Adrenal gland (tissue), 12 donors: Measurements from ENCODE around the gene TACR1. TPM values are rescaled to one million over a fixed set of nuclear protein-coding genes. Genes with fewer than 3 reads are reported as not detected.

ENCODE experiments used
- DNase-seq, 7 donors: peaks; one replicate each; pipeline ENCODE4 v3.0.0-alpha.2; 2019 to 2020
- H3K27ac ChIP-seq, 5 donors: fragments of 200-600 bp; sonication (generic) in 4 of 5; 1 replicate in 3 of 5; 2 replicates in 2 of 5; pipeline versions ENCODE4 v1.5.1 to v1.8.0; 2016 to 2020; ENCODE audit warnings: mild to moderate bottlenecking in 1 of 5
- H3K27me3 ChIP-seq: fragments of 200-600 bp; 2 replicates; pipeline ENCODE4 v1.8.0; 2021
- H3K36me3 ChIP-seq, 2 donors: fragments of 200-600 bp; replicated peaks in 1 of 2; 1 replicate in 1 of 2; 2 replicates in 1 of 2; pipeline versions ENCODE4 v1.5.1 to v1.8.0; 2018 to 2022
- H3K4me1 ChIP-seq, 2 donors: fragments of 200-600 bp; replicated peaks in 1 of 2; 1 replicate in 1 of 2; 2 replicates in 1 of 2; pipeline versions ENCODE4 v1.5.1 to v1.8.0; 2018 to 2021
- H3K4me3 ChIP-seq, 4 donors: fragments of 200-600 bp; sonication (generic) in 3 of 4; one replicate each; pipeline ENCODE4 v1.5.1; 2016 to 2018
- H3K9me3 ChIP-seq, 3 donors: fragments of 200-600 bp; sonication (generic) in 1 of 3; replicated peaks in 1 of 3; 1 replicate in 2 of 3; 2 replicates in 1 of 3; pipeline versions ENCODE4 v1.5.1 to v1.8.0; 2016 to 2021
- CTCF ChIP-seq, 6 experiments: fragments of 450-650 bp in 4 of 6; fragments of 200-600 bp in 2 of 6; sonication (generic) in 1 of 6; IDR thresholded peaks; 1 replicate in 5 of 6; 2 replicates in 1 of 6; pipeline versions ENCODE4 v1.5.1 to v1.8.0; 2016 to 2021; ENCODE audit warnings: antibody characterized with exemption in 6 of 6, mild to moderate bottlenecking in 2 of 6, moderate library complexity in 1 of 6
- POLR2A ChIP-seq, 2 donors: fragments of 450-650 bp; IDR thresholded peaks; one replicate each; pipeline ENCODE4 v1.6.1; 2017; ENCODE audit warnings: antibody characterized with exemption in 2 of 2, mild to moderate bottlenecking in 2 of 2, moderate library complexity in 1 of 2
- WGBS, 4 donors: extraction: QIAGEN DNeasy Blood & Tissue Kit in 2 of 4; methylation state at CpG; one replicate each; pipeline versions ENCODE4 v1.1.5 to v1.1.7; 2013 to 2017; 5-methylcytosine and 5-hydroxymethylcytosine counted together
- intact Hi-C, 2 donors: fragments of 100-400 bp; cut with DNase I; formaldehyde crosslinking; loops; one replicate each; pipeline versions ENCODE4 v1.14.1 to v1.15.0; 2022 to 2023
- polyA plus RNA-seq, 3 donors: library from polyadenylated mRNA; stranded (reverse); fragments of 200-250 nt in 2 of 3; fragments of 350-450 nt in 1 of 3; fragmentation: Illumina TruSeq in 1 of 3; extraction: RNeasy Lipid Tissue Mini Kit (QIAGEN cat#74804) in 1 of 3; gene quantifications; one replicate each; pipeline ENCODE4 v1.2.3, GENCODE V29; 2013 to 2014
- total RNA-seq, 9 donors: library from RNA; depleted of rRNA in 4 of 9; stranded (reverse); fragments of >200 nt in 4 of 9; fragments of 120-200 nt in 1 of 9; fragmentation: NEBNext Ultra II Directional in 1 of 9; extraction: Animal tissue kit (Norgen Biotek cat#: 25700) in 1 of 9; gene quantifications; one replicate each; pipeline versions ENCODE4 v1.1.0 to v1.2.4, GENCODE V29; 2013 to 2023
- donor health status: healthy with polysubstance abuse.
- donor health status: Bipolar disorder and iron deficiency.
- donor health status: DM: yes; HTN: yes; CAD: no.
- donor health status: DM: no; HTN: no; CAD: no.
- donor health status: DM: no; HTN: no; CAD: no.
- donor health status: DM: yes; HTN: yes; CAD: no.

The TACR1 gene
- total and polyA plus RNA-seq, 12 donors, result 0.15 to 1.9 (median 0.41) TPM; not detected in 1

- Histone ChIP-seq H3K9me3 (no peaks in the 10 kb centered on the region), H3K36me3 (no peaks in the 10 kb centered on the region), H3K4me3 (no peak overlapping the region), H3K27me3 (no peaks in the 10 kb centered on the region), H3K4me1 (no peaks in the 10 kb centered on the region), H3K27ac (no peak overlapping the region)
- no peak for DNase-seq
- TF ChIP-seq CTCF (IDR thresholded peaks at IDR 0.05), result peak in 1 of 6 experiments; percentile 11
- TF ChIP-seq POLR2A (IDR thresholded peaks at IDR 0.05), result no peak
- intact Hi-C loops, result no loop called here
- WGBS, 4 donors, result 84 to 91% (median 86%) methylated on average over 4 of the region's 4 CpGs
Observed at GRCh38 chr2:75241696-75242095, 42.4 kb upstream of the TACR1 start.

GRCh38 chr2:75238670-75239330 lies 39.5 kb upstream of the TACR1 start:
- Histone ChIP-seq H3K4me1 (no peaks in the 10 kb centered on the region), H3K36me3 (no peaks in the 10 kb centered on the region), H3K27me3 (no peaks in the 10 kb centered on the region), H3K27ac (no peak overlapping the region), H3K4me3 (peak overlapping the region in 1 of 4 donors; percentile 33), H3K9me3 (no peaks in the 10 kb centered on the region)
- TF ChIP-seq POLR2A (IDR thresholded peaks at IDR 0.05) (no peak), CTCF (IDR thresholded peaks at IDR 0.05) (no peak)
- intact Hi-C loops, result no loop called here
- 46 to 54% (median 52%) methylated on average over 6 of the region's 6 CpGs for WGBS, 4 donors
- no peak for DNase-seq

GRCh38 chr2:75237296-75237695 lies 38.0 kb upstream of the TACR1 start:
- Histone ChIP-seq H3K36me3 (no peaks in the 10 kb centered on the region), H3K27ac (no peak overlapping the region), H3K4me1 (no peaks in the 10 kb centered on the region), H3K27me3 (no peaks in the 10 kb centered on the region), H3K9me3 (no peaks in the 10 kb centered on the region), H3K4me3 (no peak overlapping the region)
- DNase-seq, result no peak
- 80 to 91% (median 86%) methylated on average over 1 of the region's 1 CpG for WGBS, 4 donors
- intact Hi-C loops, result no loop called here
- no peak for TF ChIP-seq POLR2A (IDR thresholded peaks at IDR 0.05)
- TF ChIP-seq CTCF (IDR thresholded peaks at IDR 0.05), result no peak

- H3K9me3 ChIP-seq, result no peaks in the 10 kb centered on the region
- H3K27ac ChIP-seq, result no peak overlapping the region
- no peaks in the 10 kb centered on the region for H3K27me3 ChIP-seq
- WGBS, 4 donors, result 89 to 92% (median 89%) methylated on average over 4 of the region's 4 CpGs
- TF ChIP-seq CTCF (IDR thresholded peaks at IDR 0.05) (no peak), POLR2A (IDR thresholded peaks at IDR 0.05) (no peak)
- H3K4me3 ChIP-seq, result no peak overlapping the region
- H3K4me1 ChIP-seq, result no peaks in the 10 kb centered on the region
- H3K36me3 ChIP-seq, result no peaks in the 10 kb centered on the region
- intact Hi-C loops, result no loop called here
- no peak for DNase-seq
Observed at GRCh38 chr2:75233965-75234364, 34.6 kb upstream of the TACR1 start.
